Renal cortex interstitium (tissue), 11 donors: ENCODE results near the gene KIF21B. TPM values are rescaled to one million over a fixed set of nuclear protein-coding genes. Genes with fewer than 3 reads are reported as not detected.

ENCODE experiments used
- DNase-seq, 11 donors: peaks; one replicate each; pipeline ENCODE4 v3.0.0-alpha.2; 2013; ENCODE audit warnings: low read depth in 9 of 11, low spot score in 4 of 11; ENCODE audit errors: extremely low read depth in 1 of 11
- polyA plus RNA-seq, 3 donors: library from polyadenylated mRNA; unstranded; fragments of 120-200 nt; gene quantifications; one replicate each; pipeline ENCODE4 v1.2.1, GENCODE V29; 2013; ENCODE audit not compliant: insufficient read length in 3 of 3

KIF21B gene
- polyA plus RNA-seq, 3 donors: 2.1 to 3.2 (median 2.3) TPM

- DNase-seq: no peak
Observed at GRCh38 chr1:200929530-200930278, 93.8 kb downstream of the KIF21B start.

- DNase-seq: no peak
Observed at GRCh38 chr1:200925831-200926230, 97.7 kb downstream of the KIF21B start.

- no peak for DNase-seq
Observed at GRCh38 chr1:200923601-200924000, 99.9 kb downstream of the KIF21B start.

- DNase-seq: no peak
Observed at GRCh38 chr1:200922406-200922805, 101.1 kb downstream of the KIF21B start.

- DNase-seq: no peak
Observed at GRCh38 chr1:200921571-200922110, 101.9 kb downstream of the KIF21B start.

Other genes starting within 250 kb of the KIF21B start
- gene GPR25, start 150.7 kb downstream of the KIF21B start, polyA plus RNA-seq: under 1 TPM in 1 of 3 donors, not detected in 2; 0.09 TPM
- 10 to 100 TPM; 33.9 to 41.0 (median 34.8) TPM for gene INAVA, start 128.8 kb downstream of the KIF21B start, polyA plus RNA-seq
- gene CACNA1S, start 88.7 kb upstream of the KIF21B start, polyA plus RNA-seq: under 1 TPM; 0.39 to 0.50 (median 0.44) TPM
- gene ASCL5, start 103.5 kb upstream of the KIF21B start, polyA plus RNA-seq: under 1 TPM; 0.12 to 0.40 (median 0.15) TPM
- 100 to 1,000 TPM; 137 to 156 (median 145) TPM for gene TMEM9, start 130.8 kb upstream of the KIF21B start, polyA plus RNA-seq
- 1 to 10 TPM in 2 of 3 donors, under 1 TPM in 1; 0.79 to 1.3 (median 1.0) TPM for gene IGFN1, start 167.1 kb upstream of the KIF21B start, polyA plus RNA-seq